T-helper 1 cell treated with Interleukin-12 subunit alpha and Interleukin-12 subunit beta and Interleukin-4 antibody, amounts not matched to agents 30 ng/mL and 1 ng/mL, for 36 hours (primary cell): ENCODE measurements around the gene ADM2. TPM values are rescaled to one million over a fixed set of nuclear protein-coding genes. Genes with fewer than 3 reads are reported as not detected.

Experiments used
- intact Hi-C: fragments of 100-400 bp; cut with micrococcal nuclease; formaldehyde crosslinking; loops from one replicate; pipeline ENCODE4 v1.15.1; 2024
- total RNA-seq: library from RNA; stranded (reverse); gene quantifications from 2 replicates; pipeline ENCODE4 v1.2.3, GENCODE V29; 2022

ADM2 gene
- total RNA-seq, 1 donor from 2014 or later: 4.5 TPM

- intact Hi-C loops: no loop called here
Observed at GRCh38 chr22:50445071-50445879, 36.1 kb upstream of the ADM2 start.

GRCh38 chr22:50445880-50446707 is 35.2 kb upstream of the ADM2 start:
- intact Hi-C loops: no loop called here

GRCh38 chr22:50446708-50447575 is 34.4 kb upstream of the ADM2 start:
- intact Hi-C loops: no loop called here

- intact Hi-C loops: no loop called here
Observed at GRCh38 chr22:50447576-50448551, 33.5 kb upstream of the ADM2 start.

- intact Hi-C loops: no loop called here
Observed at GRCh38 chr22:50452649-50453048, 28.7 kb upstream of the ADM2 start.

- intact Hi-C loops: no loop called here
Observed at GRCh38 chr22:50454556-50455075, 26.7 kb upstream of the ADM2 start.

- intact Hi-C loops: no loop called here
Observed at GRCh38 chr22:50455201-50455600, 26.1 kb upstream of the ADM2 start.

GRCh38 chr22:50456026-50456425 is 25.3 kb upstream of the ADM2 start:
- intact Hi-C loops: loop anchor here (2.0 kb wide), 1 partner anchor 43 kb away; no protein-coding TSS in a partner anchor

GRCh38 chr22:50456466-50457234 is 24.7 kb upstream of the ADM2 start:
- intact Hi-C loops: loop anchor here (2.0 kb wide), 1 partner anchor 42 kb away; no protein-coding TSS in a partner anchor

GRCh38 chr22:50459016-50459415 is 22.3 kb upstream of the ADM2 start:
- intact Hi-C loops: no loop called here

- intact Hi-C loops: no loop called here
Observed at GRCh38 chr22:50459496-50460140, 21.7 kb upstream of the ADM2 start.

GRCh38 chr22:50460938-50461337 is 20.4 kb upstream of the ADM2 start:
- intact Hi-C loops: no loop called here

GRCh38 chr22:50461536-50461935 is 19.8 kb upstream of the ADM2 start:
- intact Hi-C loops: no loop called here

GRCh38 chr22:50461979-50462540 is 19.3 kb upstream of the ADM2 start:
- intact Hi-C loops: no loop called here

- intact Hi-C loops: no loop called here
Observed at GRCh38 chr22:50463188-50463900, 18.0 kb upstream of the ADM2 start.

- intact Hi-C loops: no loop called here
Observed at GRCh38 chr22:50464451-50464850, 16.9 kb upstream of the ADM2 start.

GRCh38 chr22:50465066-50465930 is 16.0 kb upstream of the ADM2 start:
- intact Hi-C loops: no loop called here
